ENCODE data around the gene HOXC12. TPM values are rescaled to one million over a fixed set of nuclear protein-coding genes. Genes with fewer than 3 reads are reported as not detected.

HOXC12 gene
- total and polyA plus RNA-seq, 4 donors, result not detected

DNA sequence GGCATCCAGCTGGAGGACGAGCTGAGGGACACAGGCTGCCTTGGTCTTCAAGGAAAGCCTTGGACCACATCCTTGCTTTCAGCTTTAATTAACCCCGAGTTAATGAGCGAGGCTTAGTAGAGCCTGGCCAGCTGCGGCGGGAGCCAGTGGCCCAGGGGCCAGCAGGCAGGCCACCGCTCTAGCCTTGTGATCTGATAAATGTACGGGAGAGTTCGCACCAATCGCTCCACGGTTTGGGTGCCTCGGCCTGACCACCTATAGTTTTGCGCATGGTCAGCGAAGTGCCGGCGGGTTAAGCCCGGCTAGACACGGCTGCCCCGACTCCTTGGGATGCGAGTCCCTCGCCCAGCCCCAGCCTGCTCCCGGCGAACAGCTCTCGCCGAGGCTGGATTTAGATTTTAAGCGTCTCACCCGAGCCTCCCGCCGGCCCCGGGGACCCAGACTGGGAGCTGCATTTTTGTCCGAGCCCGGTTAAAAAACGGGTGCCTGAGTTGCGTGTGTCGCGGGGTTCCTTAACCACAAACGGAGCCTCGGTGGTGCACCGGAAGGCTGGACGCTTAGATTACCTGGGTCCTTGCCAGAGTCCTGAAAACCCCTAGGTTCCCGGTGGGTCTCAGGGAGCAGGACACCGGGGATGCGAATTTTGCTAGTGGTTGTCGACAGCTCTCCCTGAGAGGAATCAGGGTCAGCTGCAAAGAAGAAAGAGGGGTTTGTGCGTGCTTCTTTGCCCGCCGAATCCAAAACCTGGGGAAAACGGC is 2.9 kb upstream of the HOXC12 start:
- DNase-seq (ENCODE audit: low spot score), result no peak
- peaks cover 0 to 2% (median 0%) of the 10 kb centered on the region in 4 donors for H3K4me1 ChIP-seq (ENCODE audit: control insufficient read depth in 4 of 4, insufficient read depth in 4 of 4, low read length in 3 of 4)
- peaks cover 9 to 38% (median 25%) of the 10 kb centered on the region in 4 donors for H3K27me3 ChIP-seq (ENCODE audit: control insufficient read depth in 4 of 4, insufficient read depth in 4 of 4, low read length in 3 of 4)
- 6% methylated on average over 47 of the region's 47 CpGs for WGBS
- H3K4me3 ChIP-seq (ENCODE audit: low read depth in 1 of 3, low read length in 3 of 3), result no peak overlapping the region
- TF ChIP-seq EGR1 (IDR thresholded peaks at IDR 0.05; ENCODE audit: low read depth in 2 of 2) (no peak), HNF4A (conservative IDR thresholded peaks at IDR 0.05) (no peak)
- H3K9ac ChIP-seq (ENCODE audit: low read depth in 1 of 2, low read length in 2 of 2), result no peak overlapping the region
- no peaks in the 10 kb centered on the region for H3K36me3 ChIP-seq (ENCODE audit: control insufficient read depth in 4 of 4, insufficient read depth in 3 of 4, low read depth in 1 of 4, low read length in 3 of 4)
- H3K9me3 ChIP-seq (ENCODE audit: control insufficient read depth in 4 of 4, low read length in 3 of 4), result peaks cover 0 to 4% (median 0%) of the 10 kb centered on the region in 4 donors
- H3K27ac ChIP-seq (ENCODE audit: low read depth in 1 of 2, low read length in 2 of 2), result no peak overlapping the region

GRCh38 chr12:53952335-53952694 is 2.4 kb upstream of the HOXC12 start:
- peaks cover 0 to 4% (median 0%) of the 10 kb centered on the region in 4 donors for H3K9me3 ChIP-seq (ENCODE audit: control insufficient read depth in 4 of 4, low read length in 3 of 4)
- H3K4me3 ChIP-seq (ENCODE audit: low read depth in 1 of 3, low read length in 3 of 3), result no peak overlapping the region
- H3K9ac ChIP-seq (ENCODE audit: low read depth in 1 of 2, low read length in 2 of 2), result no peak overlapping the region
- TF ChIP-seq SP1 (IDR thresholded peaks at IDR 0.05) (no peak), ATF3 (IDR thresholded peaks at IDR 0.05) (no peak), RAD21 (IDR thresholded peaks at IDR 0.05) (no peak), NR2F2 (IDR thresholded peaks at IDR 0.05) (no peak), RXRA (IDR thresholded peaks at IDR 0.05) (no peak), FOXA1 (IDR thresholded peaks at IDR 0.05) (no peak), FOXA2 (IDR thresholded peaks at IDR 0.05) (no peak)
- no peak overlapping the region for H3K27ac ChIP-seq (ENCODE audit: low read depth in 1 of 2, low read length in 2 of 2)
- no peaks in the 10 kb centered on the region for H3K36me3 ChIP-seq (ENCODE audit: control insufficient read depth in 4 of 4, insufficient read depth in 3 of 4, low read depth in 1 of 4, low read length in 3 of 4)
- H3K27me3 ChIP-seq (ENCODE audit: control insufficient read depth in 4 of 4, insufficient read depth in 4 of 4, low read length in 3 of 4), result peaks cover 9 to 40% (median 25%) of the 10 kb centered on the region in 4 donors
- 8% methylated on average over 13 of the region's 13 CpGs for WGBS
- DNase-seq (ENCODE audit: low spot score), result no peak
- peaks cover 0 to 2% (median 0%) of the 10 kb centered on the region in 4 donors for H3K4me1 ChIP-seq (ENCODE audit: control insufficient read depth in 4 of 4, insufficient read depth in 4 of 4, low read length in 3 of 4)

DNA sequence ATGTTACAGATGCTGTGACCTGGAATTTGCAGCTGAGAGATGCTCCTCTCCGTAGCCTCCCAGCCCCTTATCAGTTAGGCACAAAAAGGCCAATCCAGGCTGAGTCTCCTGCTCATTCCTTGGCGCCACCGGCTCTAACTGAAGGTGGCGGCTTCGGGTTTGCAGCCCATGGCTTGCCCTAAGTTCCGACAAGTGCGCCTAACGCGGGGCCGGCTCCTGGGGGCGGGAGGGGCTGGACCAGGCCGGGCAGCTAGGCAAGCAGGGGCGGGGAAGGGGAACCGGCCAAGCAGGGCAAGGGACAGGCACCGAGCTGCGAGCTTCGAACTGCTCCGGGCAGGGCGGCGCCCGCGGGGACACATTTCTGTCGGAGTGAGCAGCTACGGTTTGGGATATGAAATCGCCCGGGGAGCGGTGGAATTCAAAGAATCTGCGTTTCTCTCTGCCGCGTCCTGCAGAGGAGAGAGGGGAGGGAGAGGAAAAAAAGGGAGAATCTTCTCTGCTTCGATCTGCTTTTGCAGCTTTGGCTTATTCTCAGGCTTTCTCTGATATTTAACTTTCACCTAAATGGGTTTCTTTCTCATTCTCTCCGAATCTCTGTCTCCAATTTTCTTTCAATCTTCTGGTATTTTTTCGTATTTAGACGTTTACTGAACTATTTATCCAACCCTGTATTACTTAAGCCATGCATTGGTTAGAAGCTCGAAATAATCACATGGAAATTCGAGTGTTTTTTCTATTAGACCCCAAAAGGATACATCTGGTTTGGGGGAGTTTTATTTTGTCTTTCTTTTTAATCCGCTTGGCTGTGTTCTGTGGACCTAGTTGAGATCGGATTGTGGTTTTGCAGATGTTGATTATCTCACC is 1.6 kb upstream of the HOXC12 start:
- H3K4me1 ChIP-seq (ENCODE audit: control insufficient read depth in 4 of 4, insufficient read depth in 4 of 4, low read length in 3 of 4), result peaks cover 0 to 2% (median 0%) of the 10 kb centered on the region in 4 donors
- no peaks in the 10 kb centered on the region for H3K36me3 ChIP-seq (ENCODE audit: control insufficient read depth in 4 of 4, insufficient read depth in 3 of 4, low read depth in 1 of 4, low read length in 3 of 4)
- H3K9me3 ChIP-seq (ENCODE audit: control insufficient read depth in 4 of 4, low read length in 3 of 4), result peaks cover 0 to 4% (median 0%) of the 10 kb centered on the region in 4 donors
- no peak overlapping the region for H3K27ac ChIP-seq (ENCODE audit: low read depth in 1 of 2, low read length in 2 of 2)
- no peak overlapping the region for H3K9ac ChIP-seq (ENCODE audit: low read depth in 1 of 2, low read length in 2 of 2)
- DNase-seq (ENCODE audit: low spot score), result no peak
- H3K4me3 ChIP-seq (ENCODE audit: low read depth in 1 of 3, low read length in 3 of 3), result no peak overlapping the region
- TF ChIP-seq ATF3 (IDR thresholded peaks at IDR 0.05), result no peak
- TF ChIP-seq, protein P1, sequence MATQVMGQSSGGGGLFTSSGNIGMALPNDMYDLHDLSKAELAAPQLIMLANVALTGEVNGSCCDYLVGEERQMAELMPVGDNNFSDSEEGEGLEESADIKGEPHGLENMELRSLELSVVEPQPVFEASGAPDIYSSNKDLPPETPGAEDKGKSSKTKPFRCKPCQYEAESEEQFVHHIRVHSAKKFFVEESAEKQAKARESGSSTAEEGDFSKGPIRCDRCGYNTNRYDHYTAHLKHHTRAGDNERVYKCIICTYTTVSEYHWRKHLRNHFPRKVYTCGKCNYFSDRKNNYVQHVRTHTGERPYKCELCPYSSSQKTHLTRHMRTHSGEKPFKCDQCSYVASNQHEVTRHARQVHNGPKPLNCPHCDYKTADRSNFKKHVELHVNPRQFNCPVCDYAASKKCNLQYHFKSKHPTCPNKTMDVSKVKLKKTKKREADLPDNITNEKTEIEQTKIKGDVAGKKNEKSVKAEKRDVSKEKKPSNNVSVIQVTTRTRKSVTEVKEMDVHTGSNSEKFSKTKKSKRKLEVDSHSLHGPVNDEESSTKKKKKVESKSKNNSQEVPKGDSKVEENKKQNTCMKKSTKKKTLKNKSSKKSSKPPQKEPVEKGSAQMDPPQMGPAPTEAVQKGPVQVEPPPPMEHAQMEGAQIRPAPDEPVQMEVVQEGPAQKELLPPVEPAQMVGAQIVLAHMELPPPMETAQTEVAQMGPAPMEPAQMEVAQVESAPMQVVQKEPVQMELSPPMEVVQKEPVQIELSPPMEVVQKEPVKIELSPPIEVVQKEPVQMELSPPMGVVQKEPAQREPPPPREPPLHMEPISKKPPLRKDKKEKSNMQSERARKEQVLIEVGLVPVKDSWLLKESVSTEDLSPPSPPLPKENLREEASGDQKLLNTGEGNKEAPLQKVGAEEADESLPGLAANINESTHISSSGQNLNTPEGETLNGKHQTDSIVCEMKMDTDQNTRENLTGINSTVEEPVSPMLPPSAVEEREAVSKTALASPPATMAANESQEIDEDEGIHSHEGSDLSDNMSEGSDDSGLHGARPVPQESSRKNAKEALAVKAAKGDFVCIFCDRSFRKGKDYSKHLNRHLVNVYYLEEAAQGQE (IDR thresholded peaks at IDR 0.05), result no peak
- TF ChIP-seq FOXA2 (IDR thresholded peaks at IDR 0.05), result no peak
- TF ChIP-seq SP1 (IDR thresholded peaks at IDR 0.05), result no peak
- TF ChIP-seq EGR1 (IDR thresholded peaks at IDR 0.05; ENCODE audit: low read depth in 2 of 2), result no peak
- no peak for TF ChIP-seq FOXA1 (IDR thresholded peaks at IDR 0.05)
- TF ChIP-seq YY1 (IDR thresholded peaks at IDR 0.05), result no peak
- TF ChIP-seq GABPA (IDR thresholded peaks at IDR 0.05 in 1 of 2, conservative IDR thresholded peaks at IDR 0.05 in 1 of 2), result no peak
- TF ChIP-seq HNF4A (conservative IDR thresholded peaks at IDR 0.05), result no peak
- no peak for TF ChIP-seq RXRA (IDR thresholded peaks at IDR 0.05)
- TF ChIP-seq NR2F2 (IDR thresholded peaks at IDR 0.05), result no peak
- TF ChIP-seq, protein P2, sequence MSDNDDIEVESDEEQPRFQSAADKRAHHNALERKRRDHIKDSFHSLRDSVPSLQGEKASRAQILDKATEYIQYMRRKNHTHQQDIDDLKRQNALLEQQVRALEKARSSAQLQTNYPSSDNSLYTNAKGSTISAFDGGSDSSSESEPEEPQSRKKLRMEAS (IDR thresholded peaks at IDR 0.05), result no peak
- TF ChIP-seq ZBTB33 (IDR thresholded peaks at IDR 0.05), result no peak
- no peak for TF ChIP-seq HNF4G (IDR thresholded peaks at IDR 0.05)
- TF ChIP-seq TAF1 (conservative IDR thresholded peaks at IDR 0.05), result no peak
- no peak for TF ChIP-seq JUND (IDR thresholded peaks at IDR 0.05)
- no peak for TF ChIP-seq RAD21 (IDR thresholded peaks at IDR 0.05)
- 5% methylated on average over 38 of the region's 38 CpGs for WGBS
- peaks cover 12 to 42% (median 27%) of the 10 kb centered on the region in 4 donors for H3K27me3 ChIP-seq (ENCODE audit: control insufficient read depth in 4 of 4, insufficient read depth in 4 of 4, low read length in 3 of 4)

All from liver (tissue), 9 donors.